Vagina (tissue), 2 donors: ENCODE measurements around the gene GTSE1. TPM values are rescaled to one million over a fixed set of nuclear protein-coding genes. Genes with fewer than 3 reads are reported as not detected.

Experiments
- DNase-seq, 2 donors: peaks; one replicate each; pipeline ENCODE4 v3.0.0-alpha.2; 2017; ENCODE audit errors: extremely low spot score in 2 of 2
- H3K27ac ChIP-seq: fragments of 200-600 bp; sonication (generic); one replicate; pipeline ENCODE4 v1.5.1; 2019
- H3K27me3 ChIP-seq: fragments of 200-600 bp; sonication (generic); one replicate; pipeline ENCODE4 v1.5.1; 2019
- H3K36me3 ChIP-seq, 2 donors: fragments of 200-600 bp; sonication (generic); one replicate each; pipeline ENCODE4 v1.5.1; 2017 to 2019
- H3K4me1 ChIP-seq: fragments of 200-600 bp; sonication (generic); one replicate; pipeline ENCODE4 v1.5.1; 2019
- H3K4me3 ChIP-seq, 2 donors: fragments of 200-600 bp; sonication (generic); 1 replicate in 1 of 2; 2 replicates in 1 of 2; pipeline ENCODE4 v1.5.1; 2016 to 2019
- H3K9me3 ChIP-seq: fragments of 200-600 bp; sonication (generic); one replicate; pipeline ENCODE4 v1.5.1; 2019
- POLR2A ChIP-seq, 2 donors: fragments of 450-650 bp; IDR thresholded peaks; one replicate each; pipeline ENCODE4 v1.6.1; 2017; ENCODE audit warnings: antibody characterized with exemption in 2 of 2, mild to moderate bottlenecking in 2 of 2, moderate library complexity in 2 of 2
- POLR2AphosphoS5 ChIP-seq, 2 donors: sonication (generic); formaldehyde crosslinking; IDR thresholded peaks; one replicate each; pipeline ENCODE4 v1.9.0; 2017; ENCODE audit warnings: antibody characterized with exemption in 2 of 2, mild to moderate bottlenecking in 2 of 2, low read depth in 1 of 2; ENCODE audit not compliant: insufficient read depth in 1 of 2
- intact Hi-C: fragments of 100-400 bp; cut with DNase I; formaldehyde crosslinking; loops from one replicate; pipeline ENCODE4 v1.15.1; 2023
- total RNA-seq: library from RNA; depleted of rRNA; stranded (reverse); fragments of >200 nt; gene quantifications from one replicate; pipeline ENCODE4 v1.2.3, GENCODE V29; 2016
- TF ChIP-seq, protein P1 (sequence below), 3 experiments: fragments of 450-650 bp in 2 of 3; fragments of 200-600 bp in 1 of 3; sonication (generic) in 1 of 3; IDR thresholded peaks; one replicate each; pipeline ENCODE4 v1.5.1; 2017 to 2019; ENCODE audit warnings: antibody characterized with exemption in 3 of 3, mild to moderate bottlenecking in 2 of 3, moderate library complexity in 2 of 3

GTSE1 gene
- total RNA-seq, 1 donor from 2014 or later: 2.2 TPM

DNA sequence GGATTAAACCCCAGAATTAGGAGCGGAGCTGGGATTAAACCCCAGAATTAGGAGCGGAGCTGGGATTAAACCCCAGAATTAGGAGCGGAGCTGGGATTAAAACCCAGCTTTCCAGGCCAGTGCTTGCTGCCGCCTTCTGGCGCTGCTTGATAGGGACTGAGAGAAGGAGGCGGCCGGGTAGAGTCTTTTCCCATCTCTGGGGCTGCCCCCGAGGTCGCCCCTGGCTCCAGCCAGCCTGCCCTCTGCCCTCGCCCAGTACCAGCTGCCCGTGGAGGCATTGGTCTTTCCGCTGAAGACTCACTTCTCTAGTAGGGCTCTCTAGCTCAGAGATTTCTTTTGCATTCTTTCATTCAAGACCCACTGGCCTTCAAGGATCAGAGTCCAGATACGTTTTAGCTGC is 44.0 kb downstream of the GTSE1 start:
- H3K9me3 ChIP-seq: no peaks in the 10 kb centered on the region
- peaks cover 0 to 68% of the 10 kb centered on the region in 2 donors for H3K36me3 ChIP-seq
- H3K4me1 ChIP-seq: peaks cover 15% of the 10 kb centered on the region
- H3K27ac ChIP-seq: no peak overlapping the region
- no peak overlapping the region for H3K4me3 ChIP-seq
- intact Hi-C loops: no loop called here
- TF ChIP-seq POLR2A (IDR thresholded peaks at IDR 0.05): no peak
- no peaks in the 10 kb centered on the region for H3K27me3 ChIP-seq
- no peak for DNase-seq

DNA sequence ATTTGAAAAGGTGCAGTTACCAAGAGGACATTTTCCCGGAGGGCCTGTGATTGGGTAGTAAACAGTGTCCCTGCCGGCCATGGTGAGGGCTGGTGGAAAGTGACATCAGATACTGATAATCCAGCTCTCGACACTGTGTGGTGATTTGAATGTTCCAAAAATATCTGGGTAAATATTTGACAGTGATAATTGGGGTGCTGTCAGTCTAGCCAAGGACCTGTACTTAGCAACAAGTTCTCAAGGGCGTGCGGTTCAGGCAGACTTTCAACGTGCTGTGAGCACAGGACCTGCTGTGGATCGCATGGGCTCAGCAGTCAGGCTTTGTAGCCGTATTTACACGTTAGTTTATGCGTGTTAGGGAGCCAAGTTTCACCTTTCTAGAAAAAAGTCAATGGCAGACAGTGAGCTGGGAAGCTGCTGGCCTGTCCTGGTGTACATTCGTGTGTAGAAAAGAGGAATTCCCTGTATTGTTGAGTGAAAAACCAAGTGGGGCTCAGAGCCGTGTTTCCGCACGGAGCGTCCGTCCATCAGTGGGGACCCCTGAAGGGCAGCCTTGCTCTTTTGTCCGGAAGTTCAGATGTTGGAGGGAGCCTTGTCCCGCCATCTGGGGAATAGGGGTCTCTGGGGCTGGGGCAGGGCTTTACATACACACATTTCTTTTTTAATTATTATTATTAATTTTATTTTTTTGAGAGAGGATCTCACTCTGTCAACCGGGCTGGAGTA is 50.2 kb downstream of the GTSE1 start:
- Histone ChIP-seq H3K4me1 (no peaks in the 10 kb centered on the region), H3K4me3 (no peak overlapping the region), H3K36me3 (peaks cover 0 to 88% of the 10 kb centered on the region in 2 donors), H3K27ac (no peak overlapping the region), H3K27me3 (no peaks in the 10 kb centered on the region), H3K9me3 (no peaks in the 10 kb centered on the region)
- intact Hi-C loops: no loop called here
- DNase-seq: no peak
- TF ChIP-seq POLR2AphosphoS5 (IDR thresholded peaks at IDR 0.05; ENCODE audit: insufficient read depth in 1 of 2, low read depth in 1 of 2) (no peak), POLR2A (IDR thresholded peaks at IDR 0.05) (no peak)
- TF ChIP-seq, protein P1, sequence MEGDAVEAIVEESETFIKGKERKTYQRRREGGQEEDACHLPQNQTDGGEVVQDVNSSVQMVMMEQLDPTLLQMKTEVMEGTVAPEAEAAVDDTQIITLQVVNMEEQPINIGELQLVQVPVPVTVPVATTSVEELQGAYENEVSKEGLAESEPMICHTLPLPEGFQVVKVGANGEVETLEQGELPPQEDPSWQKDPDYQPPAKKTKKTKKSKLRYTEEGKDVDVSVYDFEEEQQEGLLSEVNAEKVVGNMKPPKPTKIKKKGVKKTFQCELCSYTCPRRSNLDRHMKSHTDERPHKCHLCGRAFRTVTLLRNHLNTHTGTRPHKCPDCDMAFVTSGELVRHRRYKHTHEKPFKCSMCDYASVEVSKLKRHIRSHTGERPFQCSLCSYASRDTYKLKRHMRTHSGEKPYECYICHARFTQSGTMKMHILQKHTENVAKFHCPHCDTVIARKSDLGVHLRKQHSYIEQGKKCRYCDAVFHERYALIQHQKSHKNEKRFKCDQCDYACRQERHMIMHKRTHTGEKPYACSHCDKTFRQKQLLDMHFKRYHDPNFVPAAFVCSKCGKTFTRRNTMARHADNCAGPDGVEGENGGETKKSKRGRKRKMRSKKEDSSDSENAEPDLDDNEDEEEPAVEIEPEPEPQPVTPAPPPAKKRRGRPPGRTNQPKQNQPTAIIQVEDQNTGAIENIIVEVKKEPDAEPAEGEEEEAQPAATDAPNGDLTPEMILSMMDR (IDR thresholded peaks at IDR 0.05): no peak

DNA sequence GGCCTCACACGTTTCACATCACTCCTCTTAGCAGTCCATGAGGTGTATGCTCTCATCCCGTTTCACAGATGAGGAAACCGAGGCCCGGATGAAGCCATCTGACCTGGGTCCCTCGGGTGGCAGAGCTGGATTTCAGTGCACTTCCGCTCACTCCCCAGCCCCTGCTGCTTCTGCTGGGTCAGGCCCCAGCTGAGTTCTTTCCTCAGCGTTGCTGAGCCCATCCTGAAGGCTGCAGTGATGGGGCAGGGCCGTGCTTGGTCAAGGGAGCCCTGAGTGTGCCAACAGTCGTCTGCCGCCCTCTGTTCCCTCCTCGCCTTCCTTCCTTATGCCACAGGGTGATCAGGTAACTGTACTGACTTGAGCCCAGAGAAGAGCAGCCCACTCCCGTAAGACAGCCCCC is 51.0 kb downstream of the GTSE1 start:
- Histone ChIP-seq H3K9me3 (no peaks in the 10 kb centered on the region), H3K4me3 (no peak overlapping the region), H3K4me1 (no peaks in the 10 kb centered on the region), H3K27me3 (no peaks in the 10 kb centered on the region), H3K27ac (no peak overlapping the region), H3K36me3 (peaks cover 0 to 89% of the 10 kb centered on the region in 2 donors)
- TF ChIP-seq POLR2A (IDR thresholded peaks at IDR 0.05) (no peak), POLR2AphosphoS5 (IDR thresholded peaks at IDR 0.05; ENCODE audit: insufficient read depth in 1 of 2, low read depth in 1 of 2) (no peak)
- TF ChIP-seq, protein P1 (IDR thresholded peaks at IDR 0.05): no peak
- DNase-seq: no peak
- intact Hi-C loops: no loop called here

DNA sequence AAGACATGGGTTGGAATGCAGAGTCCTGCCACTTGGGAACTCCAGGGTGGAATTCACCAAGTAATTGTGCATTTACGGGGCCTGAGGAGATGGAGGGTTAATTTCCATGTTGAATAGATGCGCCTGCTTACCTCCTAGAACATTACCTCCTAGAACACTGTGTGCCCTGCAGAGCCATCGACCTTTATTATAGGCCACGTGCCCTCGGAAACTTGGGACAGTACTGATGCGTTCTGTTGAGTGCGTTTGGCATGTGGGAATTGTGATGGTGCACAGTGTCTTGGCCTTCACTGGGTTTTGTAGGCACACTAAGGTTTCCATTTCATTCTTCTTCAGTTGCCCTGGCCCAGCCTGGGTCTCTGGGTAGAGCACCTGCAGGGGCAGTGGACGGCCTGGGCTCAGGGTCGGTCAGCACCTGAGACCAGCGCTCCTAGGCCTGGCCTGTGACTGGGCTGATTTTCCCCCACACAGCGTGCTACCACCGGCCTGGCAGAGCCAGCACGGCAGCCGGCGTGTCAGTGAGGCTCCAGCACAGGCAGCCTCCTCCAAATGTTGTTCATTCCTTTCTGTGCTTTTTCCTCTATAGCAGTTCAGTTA is 51.5 kb downstream of the GTSE1 start:
- no peaks in the 10 kb centered on the region for H3K27me3 ChIP-seq
- TF ChIP-seq, protein P1 (IDR thresholded peaks at IDR 0.05): no peak
- TF ChIP-seq POLR2A (IDR thresholded peaks at IDR 0.05) (no peak), POLR2AphosphoS5 (IDR thresholded peaks at IDR 0.05; ENCODE audit: insufficient read depth in 1 of 2, low read depth in 1 of 2) (no peak)
- H3K36me3 ChIP-seq: peaks cover 0 to 90% of the 10 kb centered on the region in 2 donors

DNA sequence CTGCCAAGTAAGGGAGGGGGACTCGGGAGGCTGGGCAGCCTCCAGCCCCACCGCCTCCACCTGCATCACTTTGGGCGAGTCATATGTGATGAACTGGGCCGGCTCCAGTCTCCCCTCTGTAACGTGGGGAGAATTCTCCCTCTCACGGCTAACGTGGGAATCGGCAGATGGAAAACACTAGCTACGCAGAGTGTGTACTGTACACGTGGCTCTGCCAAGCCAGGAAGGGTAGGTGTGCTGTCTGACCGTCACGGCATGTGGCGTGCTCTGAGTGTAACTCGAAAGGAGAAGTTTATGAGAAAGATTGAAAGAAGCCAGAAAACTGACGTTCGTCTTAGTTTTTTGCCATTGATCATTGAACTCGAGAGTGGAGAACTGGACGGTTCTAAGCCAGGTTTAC is 52.6 kb downstream of the GTSE1 start:
- intact Hi-C loops: no loop called here
- TF ChIP-seq, protein P1 (IDR thresholded peaks at IDR 0.05): no peak
- TF ChIP-seq POLR2AphosphoS5 (IDR thresholded peaks at IDR 0.05; ENCODE audit: insufficient read depth in 1 of 2, low read depth in 1 of 2) (no peak), POLR2A (IDR thresholded peaks at IDR 0.05) (no peak)
- H3K9me3 ChIP-seq: no peaks in the 10 kb centered on the region
- H3K4me1 ChIP-seq: peaks cover 7% of the 10 kb centered on the region
- H3K36me3 ChIP-seq: peaks cover 0 to 90% of the 10 kb centered on the region in 2 donors
- no peak overlapping the region for H3K27ac ChIP-seq
- no peak for DNase-seq
- no peak overlapping the region for H3K4me3 ChIP-seq
- no peaks in the 10 kb centered on the region for H3K27me3 ChIP-seq

More for the DNA sequence above, 51.5 kb downstream of the GTSE1 start:
- no peak for DNase-seq
- no peak overlapping the region for H3K27ac ChIP-seq
- intact Hi-C loops: no loop called here
- H3K9me3 ChIP-seq: no peaks in the 10 kb centered on the region
- no peak overlapping the region for H3K4me3 ChIP-seq
- H3K4me1 ChIP-seq: peaks cover under 1% of the 10 kb centered on the region
